Calu3 (cell line): ENCODE data around the gene TAF11. TPM values are rescaled to one million over a fixed set of nuclear protein-coding genes. Genes with fewer than 3 reads are reported as not detected.

Source experiments
- BruUV-seq: library from RNA; stranded (reverse); fragments of 400-500 nt; replicated peaks from 2 replicates; lab custom pipeline; 2021; lab: Mats Ljungman, UMichigan
- CTCF ChIA-PET: fragments of 300-600 bp; sonication (Branson Sonifier 250); formaldehyde crosslinking; loops from one replicate; lab custom pipeline; 2022; ENCODE audit warnings: antibody characterized with exemption; lab: Charles Lee
- DNase-seq: peaks from one replicate; pipeline ENCODE4 v3.0.0; 2022
- H3K27ac Mint-ChIP-seq: one replicate; pipeline ENCODE4 v1.8.0; 2022; ENCODE audit warnings: mixed read lengths; ENCODE audit not compliant: unreplicated experiment
- H3K27me3 Mint-ChIP-seq: one replicate; pipeline ENCODE4 v1.8.0; 2022; ENCODE audit warnings: mixed read lengths; ENCODE audit not compliant: unreplicated experiment
- H3K36me3 Mint-ChIP-seq: one replicate; pipeline ENCODE4 v1.8.0; 2022; ENCODE audit warnings: mild to moderate bottlenecking, moderate library complexity, mixed read lengths; ENCODE audit not compliant: insufficient read depth, unreplicated experiment
- H3K4me1 Mint-ChIP-seq: one replicate; pipeline ENCODE4 v1.8.0; 2022; ENCODE audit warnings: mild to moderate bottlenecking, low read depth, mixed read lengths; ENCODE audit not compliant: unreplicated experiment
- H3K4me3 Mint-ChIP-seq: one replicate; pipeline ENCODE4 v1.8.0; 2022; ENCODE audit warnings: mild to moderate bottlenecking, low read depth, moderate library complexity, mixed read lengths; ENCODE audit not compliant: unreplicated experiment
- H3K9me3 Mint-ChIP-seq: one replicate; pipeline ENCODE4 v1.8.0; 2022; ENCODE audit warnings: low read depth, mixed read lengths; ENCODE audit not compliant: unreplicated experiment
- CTCF ChIP-seq: fragments of 200-600 bp; IDR thresholded peaks from one replicate; pipeline ENCODE4 v1.8.0; 2022; ENCODE audit warnings: antibody characterized with exemption; ENCODE audit not compliant: unreplicated experiment
- intact Hi-C: fragments of 100-400 bp; cut with micrococcal nuclease; formaldehyde crosslinking; loops from one replicate; pipeline ENCODE4 v1.10.0; 2022; ENCODE audit not compliant: unreplicated experiment
- total RNA-seq: library from RNA; stranded (reverse); gene quantifications from 2 replicates; pipeline ENCODE4 v1.2.3, GENCODE V29; 2022

Gene TAF11
- total RNA-seq, 1 experiment from 2014 or later, result 44.3 TPM

- H3K9me3 Mint-ChIP-seq, result no peaks in the 10 kb centered on the region
- H3K4me1 Mint-ChIP-seq, result peaks cover 42% of the 10 kb centered on the region
- no peak for DNase-seq
- CTCF ChIA-PET, result interaction anchor here (0.8 to 1.1 kb wide), 2 partner anchors 9 to 11 kb away, joined by 3 to 4 read pairs; partner anchors contain the start of gene ANKS1A
- H3K4me3 Mint-ChIP-seq, result no peak overlapping the region
- intact Hi-C loops, result no loop called here
- H3K27ac Mint-ChIP-seq, result no peak overlapping the region
- no peaks in the 10 kb centered on the region for H3K36me3 Mint-ChIP-seq
- BruUV-seq, result no TSS peak
- TF ChIP-seq CTCF, result no peak
- H3K27me3 Mint-ChIP-seq, result no peaks in the 10 kb centered on the region
Observed at GRCh38 chr6:34897716-34898115, 9.9 kb upstream of the TAF11 start.

GRCh38 chr6:34897130-34897529 is 9.3 kb upstream of the TAF11 start:
- Mint-ChIP-seq H3K4me3 (no peak overlapping the region), H3K27me3 (no peaks in the 10 kb centered on the region), H3K4me1 (peaks cover 42% of the 10 kb centered on the region), H3K36me3 (no peaks in the 10 kb centered on the region), H3K27ac (no peak overlapping the region), H3K9me3 (no peaks in the 10 kb centered on the region)
- CTCF ChIA-PET, result no interaction called here
- no peak for TF ChIP-seq CTCF
- no peak for DNase-seq
- intact Hi-C loops, result no loop called here
- no TSS peak for BruUV-seq

GRCh38 chr6:34894693-34895092 is 6.9 kb upstream of the TAF11 start:
- H3K36me3 Mint-ChIP-seq, result peaks cover 20% of the 10 kb centered on the region
- CTCF ChIA-PET, result interaction anchor here (0.7 kb wide), 1 partner anchor 426 kb away, joined by 5 read pairs; no protein-coding TSS in a partner anchor

GRCh38 chr6:34891296-34891695 is 3.5 kb upstream of the TAF11 start:
- CTCF ChIA-PET, result interaction anchor here (1.3 kb wide), 1 partner anchor 78 kb away, joined by 3 read pairs; no protein-coding TSS in a partner anchor
- Mint-ChIP-seq H3K27ac (peak overlapping the region; percentile 96), H3K27me3 (no peaks in the 10 kb centered on the region), H3K4me1 (peaks cover 42% of the 10 kb centered on the region), H3K9me3 (no peaks in the 10 kb centered on the region), H3K4me3 (peak overlapping the region; percentile 99), H3K36me3 (peaks cover 51% of the 10 kb centered on the region)
- no peak for TF ChIP-seq CTCF
- no TSS peak for BruUV-seq
- DNase-seq, result no peak
- intact Hi-C loops, result no loop called here

More at GRCh38 chr6:34894693-34895092, 6.9 kb upstream of the TAF11 start:
- no peak for DNase-seq
- H3K27me3 Mint-ChIP-seq, result no peaks in the 10 kb centered on the region
- intact Hi-C loops, result no loop called here
- no peak overlapping the region for H3K27ac Mint-ChIP-seq
- no peak for TF ChIP-seq CTCF
- BruUV-seq, result no TSS peak
- no peaks in the 10 kb centered on the region for H3K9me3 Mint-ChIP-seq
- H3K4me1 Mint-ChIP-seq, result peaks cover 38% of the 10 kb centered on the region
- no peak overlapping the region for H3K4me3 Mint-ChIP-seq
